ENCODE data around the gene PHTF1. TPM values are rescaled to one million over a fixed set of nuclear protein-coding genes. Genes with fewer than 3 reads are reported as not detected.

The PHTF1 gene
- 8.0 TPM for total RNA-seq

DNA sequence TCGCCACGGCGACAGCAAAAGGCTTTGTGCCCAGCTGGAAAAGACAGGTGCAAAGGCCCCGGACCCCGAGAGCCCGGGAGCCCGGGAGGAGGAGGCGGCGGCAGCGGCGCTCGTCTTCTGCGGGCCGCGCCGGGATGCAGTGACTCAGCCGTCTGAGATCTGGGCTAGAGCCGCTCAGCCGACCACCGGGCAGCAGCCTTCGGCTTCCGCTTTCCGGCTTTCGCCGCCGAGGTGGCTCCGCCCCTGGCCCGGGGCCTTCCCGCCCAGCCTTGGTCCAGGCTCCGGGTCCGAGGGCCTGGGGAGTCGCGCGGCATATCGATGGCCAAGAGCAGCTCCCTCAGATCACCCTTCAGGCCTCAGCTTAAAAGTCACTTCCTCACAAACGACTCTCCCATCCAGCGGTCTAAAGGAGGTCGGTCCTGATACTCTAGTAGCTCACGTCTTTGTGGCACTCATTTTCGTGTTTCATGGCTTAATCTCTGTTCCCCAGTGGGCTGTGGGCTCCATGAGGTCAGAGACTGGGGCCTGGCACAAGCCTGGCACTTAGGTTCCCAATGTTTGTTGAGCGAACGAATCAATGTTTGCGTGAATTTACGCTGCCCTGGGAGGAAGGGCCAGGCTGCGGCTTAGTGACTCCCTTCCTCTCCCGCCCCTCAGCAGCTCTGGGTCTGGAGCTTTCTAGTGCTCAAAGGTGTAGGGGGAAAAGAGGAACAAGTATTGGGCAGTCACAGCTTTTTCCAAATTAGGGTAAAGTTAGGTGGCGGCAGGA is at the start of gene PHTF1:
Gene PHTF1 (minus strand): TSS at position 154 of the 769 bp plus-strand sequence. CDS start 783 bp downstream, outside the sequence.
- DNase-seq, result peak; percentile 33

GRCh38 chr1:113808450-113809195 is 49.3 kb upstream of the PHTF1 start:
- DNase-seq, result no peak

DNA sequence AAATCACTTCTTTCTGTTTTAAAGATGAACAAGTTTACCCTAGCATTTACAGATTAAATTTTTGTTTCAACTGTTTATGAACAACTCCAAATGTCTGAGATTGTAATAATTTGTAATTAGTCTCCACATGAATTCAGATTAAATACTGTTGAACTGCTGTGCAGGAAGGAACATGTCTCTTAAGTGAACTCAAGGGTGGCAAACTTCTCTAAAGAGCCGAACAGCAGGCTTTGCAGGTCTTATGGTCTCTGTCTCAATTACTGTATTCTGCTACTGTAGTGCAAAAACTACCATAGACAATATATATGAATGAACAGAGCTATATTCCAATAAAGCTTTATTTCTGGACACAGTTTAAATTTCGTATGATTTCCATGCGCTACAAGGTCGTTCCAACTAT is 46.4 kb upstream of the PHTF1 start:
- DNase-seq, result no peak

DNA sequence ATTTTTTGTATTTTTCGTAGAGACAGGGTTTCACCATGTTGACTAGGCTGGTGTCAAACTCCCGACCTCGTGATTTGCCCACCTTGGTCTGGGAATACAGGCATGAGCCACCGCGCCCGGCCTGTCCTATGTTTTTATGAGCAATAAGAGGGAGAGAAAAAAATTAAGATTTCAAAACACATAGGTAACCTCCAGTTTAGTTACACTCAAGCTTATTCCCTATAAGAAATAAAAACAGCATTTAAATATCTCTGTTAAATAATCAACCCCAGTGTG is 45.9 kb upstream of the PHTF1 start:
- DNase-seq, result no peak

DNA sequence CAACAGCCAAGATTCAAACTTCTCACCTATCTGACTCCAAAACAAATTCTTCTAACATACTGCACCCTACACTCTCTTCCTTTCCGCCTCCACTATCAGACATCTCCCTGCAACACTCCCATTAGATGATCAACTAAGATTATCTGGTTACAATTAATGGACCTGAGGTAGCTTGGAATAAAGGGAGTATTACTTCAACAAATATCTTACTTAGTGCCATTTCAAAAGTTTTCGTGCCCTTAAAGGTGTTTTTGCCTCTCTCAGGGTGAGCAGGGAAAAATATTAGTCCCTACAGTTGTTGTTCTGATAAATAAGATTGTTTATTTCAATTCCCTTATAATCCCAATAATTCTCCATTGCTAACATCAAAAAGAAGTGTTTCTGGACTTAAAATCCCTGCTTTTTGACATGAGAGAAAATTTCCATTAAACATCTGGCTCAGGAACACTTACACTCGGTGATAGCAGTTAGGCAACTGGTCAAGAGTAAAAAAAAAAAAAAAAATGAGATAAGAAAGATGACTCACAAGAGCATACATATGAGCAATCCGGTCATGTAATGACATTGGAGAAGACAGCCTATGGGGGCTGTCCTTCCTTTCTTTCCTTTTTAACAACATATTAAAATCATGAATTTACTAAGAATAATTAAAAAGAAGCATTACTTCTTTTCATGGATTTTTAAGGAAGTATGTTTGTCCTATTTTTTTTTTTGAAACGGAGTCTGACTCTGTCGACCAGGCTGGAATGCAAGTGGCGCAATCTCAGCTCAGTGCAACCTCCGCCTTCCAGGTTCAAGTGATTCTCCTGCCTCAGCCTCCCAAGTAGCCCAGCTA is 45.4 kb upstream of the PHTF1 start:
- DNase-seq, result no peak

DNA sequence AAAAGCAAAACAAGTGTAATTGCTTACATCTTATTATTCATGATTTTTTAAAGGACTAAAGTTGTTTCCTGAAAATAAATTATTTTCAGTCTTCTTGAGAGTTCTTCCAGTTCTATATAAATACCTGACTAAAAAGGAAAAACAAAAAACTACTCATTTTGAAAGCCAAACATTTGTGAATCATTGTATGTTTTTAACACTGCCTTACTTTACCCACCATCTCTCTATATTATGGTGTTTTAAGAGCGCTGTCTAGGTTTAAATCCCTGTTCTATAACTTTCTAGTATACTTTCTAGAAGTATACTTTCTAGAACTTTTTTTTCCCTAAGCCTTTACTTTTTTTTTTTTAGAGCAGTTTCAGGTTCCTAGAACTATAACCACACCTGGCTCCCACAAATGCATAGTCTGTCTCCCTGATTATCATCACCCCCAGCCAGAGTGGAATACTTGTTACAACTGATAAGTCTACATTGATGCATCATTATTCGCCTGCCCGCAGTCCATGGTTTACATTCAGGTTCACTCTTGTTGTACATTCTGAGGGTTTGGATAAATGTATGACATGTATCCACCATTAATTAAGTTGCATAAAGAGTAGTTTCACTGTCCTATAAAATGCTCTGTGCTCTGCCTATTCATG is 43.2 kb upstream of the PHTF1 start:
- no peak for DNase-seq

GRCh38 chr1:113800487-113800886 is 41.2 kb upstream of the PHTF1 start:
- no peak for DNase-seq

GRCh38 chr1:113797472-113797871 is 38.2 kb upstream of the PHTF1 start:
- no peak for DNase-seq

GRCh38 chr1:113793878-113794834 is 34.9 kb upstream of the PHTF1 start:
- DNase-seq, result no peak

GRCh38 chr1:113792986-113793385 is 33.7 kb upstream of the PHTF1 start:
- DNase-seq, result no peak

DNA sequence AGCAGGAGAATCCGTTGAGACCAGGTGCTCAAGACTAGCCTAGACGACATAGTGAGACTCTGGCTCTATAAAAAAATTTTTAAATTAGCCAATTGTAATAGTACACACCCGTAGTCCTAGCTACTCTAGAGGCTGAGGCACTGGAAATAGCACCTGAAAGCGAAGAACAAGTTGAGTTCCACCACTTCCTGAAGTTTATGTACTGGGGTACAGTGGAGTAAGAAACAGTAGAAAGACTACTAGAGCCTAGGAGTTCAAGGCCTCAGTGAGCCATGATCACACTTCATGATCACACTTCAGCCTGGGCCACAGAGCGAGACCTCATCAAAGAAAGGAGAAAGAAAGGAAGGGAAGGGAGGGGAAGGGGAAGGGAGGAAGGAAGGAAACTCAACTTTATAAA is 33.2 kb upstream of the PHTF1 start:
- DNase-seq, result no peak

DNA sequence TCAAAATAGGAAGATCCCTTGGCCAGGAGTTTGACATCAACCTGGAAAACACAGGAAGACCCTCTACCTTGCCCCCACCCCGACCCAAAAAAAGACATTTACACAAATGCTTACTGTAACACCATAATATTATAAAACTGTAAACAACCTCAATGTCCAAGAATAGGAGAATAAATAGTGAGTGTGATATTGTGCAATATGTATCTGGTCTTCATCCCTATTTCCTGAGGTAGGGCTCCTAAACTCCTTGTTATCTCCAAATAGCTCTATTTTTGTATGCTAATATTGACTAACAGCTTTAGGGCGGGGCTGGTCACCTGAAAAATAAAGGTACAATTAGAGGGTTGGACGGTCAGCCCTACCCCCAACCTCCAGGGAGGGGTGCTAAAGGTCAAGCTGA is 29.5 kb upstream of the PHTF1 start:
- no peak for DNase-seq

GRCh38 chr1:113787663-113788062 is 28.4 kb upstream of the PHTF1 start:
- DNase-seq, result no peak

GRCh38 chr1:113786069-113786468 is 26.8 kb upstream of the PHTF1 start:
- no peak for DNase-seq

GRCh38 chr1:113784104-113784779 is 25.0 kb upstream of the PHTF1 start:
- DNase-seq, result no peak

DNA sequence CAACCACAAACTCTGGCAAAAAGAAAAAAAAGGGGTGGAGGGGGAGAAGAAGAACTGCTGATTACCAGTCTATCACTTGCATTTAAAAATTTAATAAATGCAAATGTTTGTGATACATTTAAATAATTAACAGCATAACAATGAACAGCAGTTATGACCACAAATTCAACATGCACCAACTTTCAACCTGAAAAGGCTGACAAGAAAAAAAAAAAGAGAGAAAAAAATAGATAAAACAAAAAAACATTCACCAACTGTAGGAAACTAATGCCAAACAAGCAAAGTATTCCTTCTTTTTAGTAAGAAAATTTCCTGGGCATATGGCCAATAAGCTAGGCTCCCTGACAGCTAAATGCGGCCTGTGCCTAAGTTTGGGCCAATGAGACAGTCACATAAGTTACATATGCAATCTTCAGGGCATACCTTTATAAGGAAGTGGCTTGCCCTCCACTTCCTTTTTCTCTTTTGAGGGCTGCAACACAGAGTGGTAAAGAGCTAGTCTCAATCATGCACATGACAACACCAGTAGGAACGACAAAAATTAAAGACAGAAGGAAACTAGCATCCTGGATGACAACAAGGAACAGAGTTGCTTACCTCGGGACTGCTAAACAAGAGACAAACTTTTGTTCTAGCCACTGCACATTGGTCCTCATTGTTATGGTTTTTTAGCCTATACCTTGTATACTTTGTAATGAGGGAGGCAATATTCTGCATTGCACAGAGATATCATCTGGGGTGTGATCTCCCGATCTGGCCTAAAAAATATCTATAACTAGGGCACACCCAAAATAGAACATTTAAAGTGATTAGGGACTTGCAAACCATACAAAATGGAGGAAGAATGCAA is 24.2 kb upstream of the PHTF1 start:
- peak; percentile 1 for DNase-seq

DNA sequence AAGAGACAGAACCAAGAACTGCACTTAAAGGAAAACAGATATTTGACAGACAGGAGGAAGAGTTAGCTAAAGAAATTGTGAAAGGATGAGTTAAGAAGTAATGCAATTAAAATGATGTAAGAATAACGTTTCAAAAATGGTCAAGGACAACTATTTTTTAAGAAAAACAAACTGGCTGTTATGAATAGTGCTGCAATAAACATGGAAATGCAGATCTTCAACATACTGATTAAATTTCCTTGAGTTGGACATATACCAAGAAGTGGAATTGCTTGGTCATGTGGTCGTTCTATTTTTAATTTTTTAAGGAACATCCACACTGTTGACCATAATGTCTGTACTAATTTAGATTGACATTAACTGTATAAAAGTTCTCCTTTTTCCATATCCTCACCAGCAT is 23.1 kb upstream of the PHTF1 start:
- no peak for DNase-seq

- DNase-seq, result no peak
Observed at GRCh38 chr1:113780374-113781146, 21.3 kb upstream of the PHTF1 start.

GRCh38 chr1:113779542-113779941 is 20.3 kb upstream of the PHTF1 start:
- DNase-seq, result no peak
